Activated CD4-positive, alpha-beta T cell treated with anti-CD3 and anti-CD28 coated beads for 36 hours (primary cell): ENCODE results near the gene NPIPB8. TPM values are rescaled to one million over a fixed set of nuclear protein-coding genes. Genes with fewer than 3 reads are reported as not detected.
"Not testable (repeated sequence)": the region's sequence is repeated elsewhere in the genome, so short reads cannot be mapped to it uniquely, and the experiment has no call there.

Experiments
- ATAC-seq: fragments of 200-7000 bp; cut with Tn5 transposase; one replicate; pipeline ENCODE4 v1.10.0; 2021; ENCODE audit warnings: mild to moderate bottlenecking, moderate library complexity
- CTCF ChIA-PET: fragments of 350-600 bp; sonication (Branson Sonifier 250); formaldehyde crosslinking; loops from one replicate; lab custom pipeline; 2021; ENCODE audit warnings: antibody characterized with exemption; lab: Charles Lee
- POLR2A ChIA-PET: fragments of 350-600 bp; sonication (Branson Sonifier 250); formaldehyde crosslinking; loops from one replicate; lab custom pipeline; 2021; ENCODE audit warnings: antibody characterized with exemption, inconsistent platforms; lab: Charles Lee
- DNase-seq: peaks from one replicate; pipeline ENCODE4 v3.0.0-alpha.2; 2020
- H3K27ac Mint-ChIP-seq: one replicate; pipeline ENCODE4 v1.8.0; 2021; ENCODE audit warnings: mixed read lengths
- H3K27me3 Mint-ChIP-seq: one replicate; pipeline ENCODE4 v1.8.0; 2021; ENCODE audit warnings: mixed read lengths
- H3K36me3 Mint-ChIP-seq: one replicate; pipeline ENCODE4 v1.8.0; 2021; ENCODE audit warnings: low read depth, mixed read lengths
- H3K4me1 Mint-ChIP-seq: one replicate; pipeline ENCODE4 v1.8.0; 2021; ENCODE audit warnings: mixed read lengths
- H3K4me3 Mint-ChIP-seq: one replicate; pipeline ENCODE4 v1.8.0; 2021; ENCODE audit warnings: mild to moderate bottlenecking, moderate library complexity, mixed read lengths
- H3K9me3 Mint-ChIP-seq: one replicate; pipeline ENCODE4 v1.8.0; 2021; ENCODE audit warnings: low read depth, mixed read lengths
- intact Hi-C, 2 experiments: fragments of 100-400 bp; cut with DNase I in 1 of 2; cut with micrococcal nuclease in 1 of 2; formaldehyde crosslinking; loops; one replicate each; pipeline versions ENCODE4 v1.14.2 to v1.15.1; 2022 to 2024; cut with DNase I, micrococcal nuclease
- total RNA-seq, 2 experiments: library from RNA; stranded (reverse); gene quantifications; one replicate each; pipeline ENCODE4 v1.2.3, GENCODE V29; 2021

Gene NPIPB8
- total RNA-seq, 2 experiments from 2014 or later, result 0.37 TPM; not detected in 1

- no peak for ATAC-seq
- intact Hi-C loops, result no loop called here
- H3K27ac Mint-ChIP-seq, result no peak overlapping the region
- H3K9me3 Mint-ChIP-seq, result no peaks in the 10 kb centered on the region
- H3K36me3 Mint-ChIP-seq, result peaks cover 8% of the 10 kb centered on the region
- no peak overlapping the region for H3K4me3 Mint-ChIP-seq
- DNase-seq, result no peak
- ChIA-PET POLR2A (interaction anchor here (0.6 kb wide), 1 partner anchor 479 kb away, joined by 3 read pairs; no protein-coding TSS in a partner anchor), CTCF (interaction anchor here (0.7 to 1.1 kb wide), 2 partner anchors 13 to 545 kb away, joined by 3 read pairs; no protein-coding TSS in a partner anchor)
- peaks cover 11% of the 10 kb centered on the region for H3K4me1 Mint-ChIP-seq
- no peaks in the 10 kb centered on the region for H3K27me3 Mint-ChIP-seq
Observed at GRCh38 chr16:28617874-28618273, 20.0 kb upstream of the NPIPB8 start.

- ATAC-seq, H3K36me3 Mint-ChIP-seq, DNase-seq, H3K27ac Mint-ChIP-seq, H3K27me3 Mint-ChIP-seq, H3K4me3 Mint-ChIP-seq, H3K9me3 Mint-ChIP-seq, POLR2A ChIA-PET: not testable (repeated sequence)
- peaks cover 16% of the 10 kb centered on the region for H3K4me1 Mint-ChIP-seq
- intact Hi-C loops, result loop anchor here in 1 of 2 experiments (5.0 kb wide), 1 partner anchor 68 kb away; the partner anchor contains the start of gene SGF29
- CTCF ChIA-PET, result interaction anchor here (0.6 to 1.0 kb wide), 2 partner anchors 15 to 922 kb away, joined by 3 read pairs; no protein-coding TSS in a partner anchor
Observed at GRCh38 chr16:28620316-28620715, 17.5 kb upstream of the NPIPB8 start.

GRCh38 chr16:28621481-28622155 is 16.2 kb upstream of the NPIPB8 start:
- H3K4me1 Mint-ChIP-seq, result peaks cover 16% of the 10 kb centered on the region
- intact Hi-C loops, result loop anchor here in 1 of 2 experiments (5.0 kb wide), 1 partner anchor 69 kb away; the partner anchor contains the start of gene SGF29
- H3K4me3 Mint-ChIP-seq, result peak overlapping the region; percentile 77
- ChIA-PET POLR2A (interaction anchor here (1.2 kb wide), 1 partner anchor 87 kb away, joined by 3 read pairs; no protein-coding TSS in a partner anchor), CTCF (no interaction called here)
- ATAC-seq (no peak), DNase-seq (no peak)
- H3K27me3 Mint-ChIP-seq, result no peaks in the 10 kb centered on the region
- peak overlapping the region; percentile 58 for H3K27ac Mint-ChIP-seq
- H3K9me3 Mint-ChIP-seq, result no peaks in the 10 kb centered on the region
- H3K36me3 Mint-ChIP-seq, result peaks cover 8% of the 10 kb centered on the region

- Mint-ChIP-seq H3K4me3 (peak overlapping the region; percentile 77), H3K27ac (peak overlapping the region; percentile 88), H3K4me1 (peaks cover 16% of the 10 kb centered on the region)
- intact Hi-C loops, result loop anchor here in 1 of 2 experiments (5.0 kb wide), 1 partner anchor 70 kb away; the partner anchor contains the start of gene SGF29
- H3K9me3 Mint-ChIP-seq, POLR2A ChIA-PET, CTCF ChIA-PET, H3K36me3 Mint-ChIP-seq, H3K27me3 Mint-ChIP-seq: not testable (repeated sequence)
- peak; percentile 34 for DNase-seq
- ATAC-seq, result peak; percentile 13
Observed at GRCh38 chr16:28622532-28623171, 15.2 kb upstream of the NPIPB8 start.

GRCh38 chr16:28623172-28623711 is 14.6 kb upstream of the NPIPB8 start:
- Mint-ChIP-seq H3K9me3 (no peaks in the 10 kb centered on the region), H3K27ac (peak overlapping the region; percentile 88), H3K4me1 (peaks cover 16% of the 10 kb centered on the region), H3K36me3 (peaks cover 8% of the 10 kb centered on the region), H3K4me3 (peak overlapping the region; percentile 77), H3K27me3 (no peaks in the 10 kb centered on the region)
- ChIA-PET CTCF (interaction anchor here (0.6 kb wide), 1 partner anchor 92 kb away, joined by 5 read pairs; no protein-coding TSS in a partner anchor), POLR2A (interaction anchor here (0.6 kb wide), 1 partner anchor 387 kb away, joined by 5 read pairs; no protein-coding TSS in a partner anchor)
- ATAC-seq, result peak; percentile 94
- DNase-seq, result peak; percentile 81
- intact Hi-C loops, result loop anchor here in 1 of 2 experiments (5.0 kb wide), 1 partner anchor 71 kb away; the partner anchor contains the start of gene SGF29

- H3K4me3 Mint-ChIP-seq, POLR2A ChIA-PET, DNase-seq, H3K27me3 Mint-ChIP-seq, intact Hi-C loops, H3K4me1 Mint-ChIP-seq, H3K9me3 Mint-ChIP-seq, H3K36me3 Mint-ChIP-seq, H3K27ac Mint-ChIP-seq, ATAC-seq: not testable (repeated sequence)
- CTCF ChIA-PET, result interaction anchor here (0.6 kb wide), 1 partner anchor 13 kb away, joined by 3 read pairs; no protein-coding TSS in a partner anchor
Observed at GRCh38 chr16:28630905-28631304, 7.0 kb upstream of the NPIPB8 start.

GRCh38 chr16:28636093-28636823 is 1.6 kb upstream of the NPIPB8 start:
- H3K36me3 Mint-ChIP-seq, H3K4me3 Mint-ChIP-seq, H3K27ac Mint-ChIP-seq, intact Hi-C loops, DNase-seq, POLR2A ChIA-PET, H3K4me1 Mint-ChIP-seq, H3K27me3 Mint-ChIP-seq, H3K9me3 Mint-ChIP-seq, CTCF ChIA-PET, ATAC-seq: not testable (repeated sequence)

GRCh38 chr16:28638359-28638758 is 494 bp downstream of the NPIPB8 start:
- H3K4me3 Mint-ChIP-seq, DNase-seq, H3K36me3 Mint-ChIP-seq, ATAC-seq, H3K27ac Mint-ChIP-seq, POLR2A ChIA-PET, intact Hi-C loops, H3K4me1 Mint-ChIP-seq, H3K27me3 Mint-ChIP-seq, H3K9me3 Mint-ChIP-seq, CTCF ChIA-PET: not testable (repeated sequence)

- ATAC-seq, CTCF ChIA-PET, H3K4me3 Mint-ChIP-seq, intact Hi-C loops, POLR2A ChIA-PET, H3K4me1 Mint-ChIP-seq, H3K27ac Mint-ChIP-seq, H3K27me3 Mint-ChIP-seq, H3K9me3 Mint-ChIP-seq, H3K36me3 Mint-ChIP-seq: not testable (repeated sequence)
- peak; percentile 13 for DNase-seq
Observed at GRCh38 chr16:28639959-28640358, 2.1 kb downstream of the NPIPB8 start.

- CTCF ChIA-PET, POLR2A ChIA-PET, H3K9me3 Mint-ChIP-seq, H3K27ac Mint-ChIP-seq, H3K36me3 Mint-ChIP-seq, DNase-seq, H3K4me1 Mint-ChIP-seq, H3K4me3 Mint-ChIP-seq, ATAC-seq, H3K27me3 Mint-ChIP-seq, intact Hi-C loops: not testable (repeated sequence)
Observed at GRCh38 chr16:28666264-28666663, 28.4 kb downstream of the NPIPB8 start.

- DNase-seq, intact Hi-C loops, H3K4me3 Mint-ChIP-seq, POLR2A ChIA-PET, H3K4me1 Mint-ChIP-seq, CTCF ChIA-PET, H3K36me3 Mint-ChIP-seq, H3K27ac Mint-ChIP-seq, H3K9me3 Mint-ChIP-seq, H3K27me3 Mint-ChIP-seq: not testable (repeated sequence)
- peak; percentile 30 for ATAC-seq
Observed at GRCh38 chr16:28667480-28667879, 29.6 kb downstream of the NPIPB8 start.
